Measurements from ENCODE around the gene SVOPL.
"Not testable (repeated sequence)": the region's sequence is repeated elsewhere in the genome, so short reads cannot be mapped to it uniquely, and the experiment has no call there.

Gene SVOPL
- total RNA-seq: 0 reads per million in 2 experiments

GRCh38 chr7:138700857-138701536, at the start of gene SVOPL:
Gene SVOPL, minus strand, starts transcription at chr7:138701362. Its CDS starts 22,317 bp downstream, at chr7:138679045.
- DNase-seq (ENCODE audit: low read depth): no peak

GRCh38 chr7:138750473-138750872, 49.3 kb upstream of the SVOPL start:
- no peak for DNase-seq (ENCODE audit: low read depth)

GRCh38 chr7:138749960-138750359, 48.8 kb upstream of the SVOPL start:
- no peak for DNase-seq (ENCODE audit: low read depth)

- no peak for DNase-seq (ENCODE audit: low read depth)
Measured at GRCh38 chr7:138748666-138749065, 47.5 kb upstream of the SVOPL start.

GRCh38 chr7:138746073-138746472, 44.9 kb upstream of the SVOPL start:
- no peak for DNase-seq (ENCODE audit: low read depth)

GRCh38 chr7:138745189-138745588, 44.0 kb upstream of the SVOPL start:
- DNase-seq (ENCODE audit: low read depth): no peak

GRCh38 chr7:138741453-138741735, 40.2 kb upstream of the SVOPL start:
- DNase-seq (ENCODE audit: low read depth): no peak

GRCh38 chr7:138739859-138740258, 38.7 kb upstream of the SVOPL start:
- no peak for DNase-seq (ENCODE audit: low read depth)

- peak; percentile 70 for DNase-seq (ENCODE audit: low read depth)
Measured at GRCh38 chr7:138738551-138739335, 37.6 kb upstream of the SVOPL start.

- DNase-seq (ENCODE audit: low read depth): no peak
Measured at GRCh38 chr7:138738114-138738513, 37.0 kb upstream of the SVOPL start.

- no peak for DNase-seq (ENCODE audit: low read depth)
Measured at GRCh38 chr7:138735399-138735798, 34.2 kb upstream of the SVOPL start.

GRCh38 chr7:138731733-138732132, 30.6 kb upstream of the SVOPL start:
- DNase-seq (ENCODE audit: low read depth): not testable (repeated sequence)

GRCh38 chr7:138729444-138729843, 28.3 kb upstream of the SVOPL start:
- no peak for DNase-seq (ENCODE audit: low read depth)

- no peak for DNase-seq (ENCODE audit: low read depth)
Measured at GRCh38 chr7:138727336-138728099, 26.4 kb upstream of the SVOPL start.

GRCh38 chr7:138726288-138726687, 25.1 kb upstream of the SVOPL start:
- no peak for DNase-seq (ENCODE audit: low read depth)

GRCh38 chr7:138720286-138720685, 19.1 kb upstream of the SVOPL start:
- no peak for DNase-seq (ENCODE audit: low read depth)

- DNase-seq (ENCODE audit: low read depth): no peak
Measured at GRCh38 chr7:138716889-138717288, 15.7 kb upstream of the SVOPL start.

- DNase-seq (ENCODE audit: low read depth): no peak
Measured at GRCh38 chr7:138713191-138713590, 12.0 kb upstream of the SVOPL start.

GRCh38 chr7:138712652-138713051, 11.5 kb upstream of the SVOPL start:
- no peak for DNase-seq (ENCODE audit: low read depth)

GRCh38 chr7:138710536-138711385, 9.6 kb upstream of the SVOPL start:
- no peak for DNase-seq (ENCODE audit: low read depth)

GRCh38 chr7:138705167-138705566, 4.0 kb upstream of the SVOPL start:
- DNase-seq (ENCODE audit: low read depth): no peak

- no peak for DNase-seq (ENCODE audit: low read depth)
Measured at GRCh38 chr7:138701537-138701923, 368 bp upstream of the SVOPL start.
